ENCODE data around the gene PDLIM7.

The PDLIM7 gene

GRCh38 chr5:177524941-177525655 lies 27.7 kb upstream of the PDLIM7 start:
- DNase-seq, result peak in 1 of 10 donors; percentile 60
- intact Hi-C loops (cut with DNase I), result no loop called here

- peak in 1 of 10 donors; percentile 66 for DNase-seq
- intact Hi-C loops (cut with DNase I), result no loop called here
These were observed 27.1 kb upstream of the PDLIM7 start for GRCh38 chr5:177524539-177524900.

GRCh38 chr5:177523711-177524538 lies 26.5 kb upstream of the PDLIM7 start:
- intact Hi-C loops (cut with DNase I), result no loop called here
- peak in 1 of 10 donors; percentile 80 for DNase-seq

GRCh38 chr5:177520916-177521513 lies 23.6 kb upstream of the PDLIM7 start:
- intact Hi-C loops (cut with DNase I), result no loop called here
- peak in 3 of 10 donors; percentile 14 to 74 (median 35) for DNase-seq

GRCh38 chr5:177520271-177520670 lies 22.9 kb upstream of the PDLIM7 start:
- intact Hi-C loops (cut with DNase I), result no loop called here
- peak in 3 of 10 donors; percentile 18 to 48 (median 32) for DNase-seq

- intact Hi-C loops (cut with DNase I), result no loop called here
- DNase-seq, result peak in 3 of 10 donors; percentile 15 to 57 (median 35)
These were observed 22.2 kb upstream of the PDLIM7 start for GRCh38 chr5:177519463-177520235.

- DNase-seq, result peak; percentile 95 to 99 (median 98)
- intact Hi-C loops (cut with DNase I), result loop anchor here (2.0 kb wide), 2 partner anchors 38 to 84 kb away; partner anchors contain the start of genes B4GALT7 and FAM193B
These were observed 19.5 kb upstream of the PDLIM7 start, which contains the start of gene DDX41 for GRCh38 chr5:177516601-177517568. DDX41 (minus strand) TSS chr5:177516961; CDS start chr5:177516945, 16 bp downstream.

- DNase-seq, result peak in 1 of 10 donors; percentile 28
- intact Hi-C loops (cut with DNase I), result no loop called here
These were observed 18.2 kb upstream of the PDLIM7 start for GRCh38 chr5:177515580-177515979.

- peak in 1 of 10 donors; percentile 27 for DNase-seq
- intact Hi-C loops (cut with DNase I), result no loop called here
These were observed 17.1 kb upstream of the PDLIM7 start for GRCh38 chr5:177514541-177514940.

- DNase-seq, result peak in 1 of 10 donors; percentile 28
- intact Hi-C loops (cut with DNase I), result no loop called here
These were observed 16.1 kb upstream of the PDLIM7 start for GRCh38 chr5:177513500-177513899.

- peak in 1 of 10 donors; percentile 58 for DNase-seq
- intact Hi-C loops (cut with DNase I), result no loop called here
These were observed 15.5 kb upstream of the PDLIM7 start for GRCh38 chr5:177512736-177513380.

- intact Hi-C loops (cut with DNase I), result no loop called here
- DNase-seq, result peak in 1 of 10 donors; percentile 56
These were observed 14.6 kb upstream of the PDLIM7 start for GRCh38 chr5:177511796-177512675.

- intact Hi-C loops (cut with DNase I), result no loop called here
- DNase-seq, result no peak
These were observed 13.8 kb upstream of the PDLIM7 start for GRCh38 chr5:177511181-177511580.

GRCh38 chr5:177510567-177511053 lies 13.2 kb upstream of the PDLIM7 start:
- peak in 1 of 10 donors; percentile 45 for DNase-seq
- intact Hi-C loops (cut with DNase I), result no loop called here

GRCh38 chr5:177509991-177510566 lies 12.7 kb upstream of the PDLIM7 start:
- intact Hi-C loops (cut with DNase I), result no loop called here

GRCh38 chr5:177509381-177509951 lies 12.1 kb upstream of the PDLIM7 start, which contains the start of gene DOK3:
DOK3 (minus strand) TSS chr5:177509826; CDS start chr5:177509540, 286 bp downstream.
- DNase-seq, result no peak
- intact Hi-C loops (cut with DNase I), result no loop called here

More at GRCh38 chr5:177509991-177510566, 12.7 kb upstream of the PDLIM7 start:
- DNase-seq, result no peak

Measured in posterior cingulate gyrus (tissue), 11 donors.